A549 (cell line): ENCODE data around the gene SASH1. TPM values are rescaled to one million over a fixed set of nuclear protein-coding genes. Genes with fewer than 3 reads are reported as not detected.

Source experiments
- ATAC-seq, 2 experiments: fragments of 200-7000 bp in 1 of 2; fragments of >200 bp in 1 of 2; cut with Nextera tagmentation in 1 of 2; cut with Tn5 transposase in 1 of 2; 3 replicates each; pipeline versions ENCODE4 v1.8.0 to v1.9.1; 2018 to 2020; ENCODE audit warnings: mild to moderate bottlenecking in 1 of 2, moderate library complexity in 1 of 2
- CTCF ChIA-PET: fragments of 300-600 bp; sonication (Branson Sonifier 250); formaldehyde crosslinking; extraction: SDS; loops from one replicate; lab custom pipeline; 2021; ENCODE audit warnings: antibody characterized with exemption, inconsistent platforms; lab: Yijun Ruan, JAX
- POLR2A ChIA-PET: fragments of 350-600 bp; formaldehyde crosslinking; extraction: SDS; loops from one replicate; lab custom pipeline; 2021; ENCODE audit warnings: antibody characterized with exemption, inconsistent platforms; lab: Yijun Ruan, JAX
- DNase-seq, 2 experiments: peaks; one replicate each; pipeline versions ENCODE4 v3.0.0 to v3.0.0-alpha.2; 2011 to 2016; ENCODE audit warnings: low read depth in 1 of 2, low spot score in 1 of 2
- FAIRE-seq: peaks from 2 replicates; lab custom pipeline; 2011; peaks lifted over from hg19 to GRCh38; lab: Jason Lieb, UNC
- H3K27ac ChIP-seq, 2 experiments: fragments of >200 bp; sonication (Bioruptor Twin); formaldehyde crosslinking; 3 replicates each; pipeline ENCODE4 v1.5.1; 2016 to 2017
- H3K4me1 ChIP-seq: fragments of >200 bp; sonication (Bioruptor Twin); formaldehyde crosslinking; 3 replicates; pipeline ENCODE4 v1.6.1; 2016
- H3K4me2 ChIP-seq: fragments of >200 bp; sonication (Bioruptor Twin); formaldehyde crosslinking; 3 replicates; pipeline ENCODE4 v1.6.1; 2016
- H3K4me3 ChIP-seq: fragments of >200 bp; sonication (Bioruptor Twin); formaldehyde crosslinking; 3 replicates; pipeline ENCODE4 v1.5.1; 2016
- H3K9me3 ChIP-seq: fragments of >200 bp; sonication (Bioruptor Twin); formaldehyde crosslinking; 3 replicates; pipeline ENCODE4 v1.6.1; 2016
- BHLHE40 ChIP-seq: IDR thresholded peaks from 2 replicates; pipeline ENCODE4 v1.6.1; 2012; ENCODE audit warnings: low read depth, low read length, inconsistent platforms
- CHD2 ChIP-seq: fragments of 150-350 bp; IDR thresholded peaks from 2 replicates; pipeline ENCODE4 v1.6.1; 2014; ENCODE audit warnings: low read length; ENCODE audit not compliant: partially characterized antibody
- EHMT2 ChIP-seq: fragments of 200-600 bp; sonication (generic); IDR thresholded peaks from 2 replicates; pipeline ENCODE4 v1.6.1; 2016; ENCODE audit warnings: antibody characterized with exemption, low read depth, mild to moderate bottlenecking, moderate library complexity
- FOSL2 ChIP-seq, 2 experiments: fragments of 450-650 bp in 1 of 2; fragments of >200 bp in 1 of 2; sonication (Bioruptor Twin) in 1 of 2; formaldehyde crosslinking; IDR thresholded peaks; 2 replicates each; pipeline versions ENCODE4 v1.5.0 to v1.6.1; 2016 to 2020; ENCODE audit warnings: mild to moderate bottlenecking in 1 of 2, moderate library complexity in 1 of 2
- FOXS1 ChIP-seq: fragments of 250-450 bp; sonication (Bioruptor Pico); IDR thresholded peaks from 2 replicates; pipeline ENCODE4 v1.5.0; 2020; ENCODE audit warnings: mild to moderate bottlenecking, moderate library complexity
- GATA3 ChIP-seq: IDR thresholded peaks from 2 replicates; pipeline ENCODE4 v1.6.1; 2012; ENCODE audit warnings: borderline replicate concordance
- HDAC2 ChIP-seq: fragments of 200-600 bp; sonication (generic); IDR thresholded peaks from 2 replicates; pipeline ENCODE4 v1.6.1; 2016
- HEYL ChIP-seq: fragments of 250-450 bp; sonication (Bioruptor Pico); IDR thresholded peaks from 2 replicates; pipeline ENCODE4 v1.8.0; 2021; ENCODE audit warnings: mild to moderate bottlenecking, moderate library complexity
- JUN ChIP-seq, 2 experiments: fragments of >200 bp; sonication (Bioruptor Twin); formaldehyde crosslinking; IDR thresholded peaks; 2 replicates in 1 of 2; 3 replicates in 1 of 2; pipeline ENCODE4 v1.6.1; 2016 to 2017
- JUNB ChIP-seq: fragments of >200 bp; sonication (Bioruptor Twin); formaldehyde crosslinking; IDR thresholded peaks from 2 replicates; pipeline ENCODE4 v1.6.1; 2016
- MAFK ChIP-seq: fragments of 450-650 bp; IDR thresholded peaks from 2 replicates; pipeline ENCODE4 v1.6.1; 2014; ENCODE audit not compliant: partially characterized antibody
- NFE2L2 ChIP-seq: fragments of 150-350 bp; conservative IDR thresholded peaks from 2 replicates; pipeline ENCODE4 v1.6.1; 2014; ENCODE audit warnings: low read length
- POLR2A ChIP-seq: IDR thresholded peaks from 2 replicates; pipeline ENCODE4 v1.6.1; 2012; ENCODE audit warnings: mild to moderate bottlenecking, low read length
- RAD21 ChIP-seq, 2 experiments: fragments of >200 bp in 1 of 2; sonication (Bioruptor Twin) in 1 of 2; formaldehyde crosslinking in 1 of 2; IDR thresholded peaks in 1 of 2; conservative IDR thresholded peaks in 1 of 2; 2 replicates in 1 of 2; 3 replicates in 1 of 2; pipeline ENCODE4 v1.6.1; 2012 to 2018; ENCODE audit warnings: inconsistent platforms in 1 of 2
- RARB ChIP-seq: fragments of 250-450 bp; sonication (Bioruptor Pico); IDR thresholded peaks from 2 replicates; pipeline ENCODE4 v1.8.0; 2021; ENCODE audit warnings: mild to moderate bottlenecking, moderate library complexity
- RFX5 ChIP-seq: fragments of 450-650 bp; IDR thresholded peaks from 2 replicates; pipeline ENCODE4 v1.7.1; 2014; ENCODE audit warnings: antibody characterized with exemption, mild to moderate bottlenecking, moderate library complexity
- SMC3 ChIP-seq: fragments of >200 bp; sonication (Bioruptor Twin); formaldehyde crosslinking; IDR thresholded peaks from 3 replicates; pipeline ENCODE4 v1.6.1; 2018; ENCODE audit warnings: inconsistent platforms
- ZFP36 ChIP-seq: fragments of 450-650 bp; IDR thresholded peaks from 2 replicates; pipeline ENCODE4 v1.6.1; 2014; ENCODE audit warnings: borderline replicate concordance; ENCODE audit not compliant: partially characterized antibody
- ZNF302 ChIP-seq: fragments of 250-450 bp; sonication (Bioruptor Pico); IDR thresholded peaks from 2 replicates; pipeline ENCODE4 v1.9.0; 2021; ENCODE audit warnings: inconsistent platforms, mild to moderate bottlenecking, moderate library complexity
- WGBS: methylation state at CpG from one replicate; pipeline ENCODE4 v1.1.6; 2017; ENCODE audit errors: missing lambda C conversion rate; 5-methylcytosine and 5-hydroxymethylcytosine counted together
- polyA plus RNA-seq, 4 experiments: library from polyadenylated mRNA; depleted of rRNA in 3 of 4; stranded (reverse); fragments of >200 nt; fragmentation: RNase III in 1 of 4; extraction: RNeasy Plus Mini Kit Qiagen cat#74134 plus additional on column Dnase treatment in 1 of 4; gene quantifications; 2 replicates in 3 of 4; 3 replicates in 1 of 4; pipeline ENCODE4 v1.2.3, GENCODE V29; 2011 to 2017
- TF ChIP-seq, protein P1 (sequence below): fragments of 250-450 bp; sonication (Bioruptor Pico); IDR thresholded peaks from 2 replicates; pipeline ENCODE4 v1.5.0; 2021; ENCODE audit warnings: mild to moderate bottlenecking, moderate library complexity, borderline replicate concordance
- TF ChIP-seq, protein P2 (sequence below): fragments of 200-600 bp; sonication (generic); IDR thresholded peaks from 2 replicates; pipeline ENCODE4 v1.6.1; 2016; ENCODE audit warnings: antibody characterized with exemption, mild to moderate bottlenecking, moderate library complexity
- TF ChIP-seq, protein P3 (sequence below): fragments of >200 bp; sonication (Bioruptor Twin); formaldehyde crosslinking; IDR thresholded peaks from 3 replicates; pipeline ENCODE4 v1.6.1; 2016
- TF ChIP-seq, protein P4 (sequence below): IDR thresholded peaks from 2 replicates; pipeline ENCODE4 v1.6.1; 2012

The SASH1 gene
- polyA plus RNA-seq, 2 of the 4 experiments (the other 2 are of a cell fraction), result 2.5 to 3.0 TPM

DNA sequence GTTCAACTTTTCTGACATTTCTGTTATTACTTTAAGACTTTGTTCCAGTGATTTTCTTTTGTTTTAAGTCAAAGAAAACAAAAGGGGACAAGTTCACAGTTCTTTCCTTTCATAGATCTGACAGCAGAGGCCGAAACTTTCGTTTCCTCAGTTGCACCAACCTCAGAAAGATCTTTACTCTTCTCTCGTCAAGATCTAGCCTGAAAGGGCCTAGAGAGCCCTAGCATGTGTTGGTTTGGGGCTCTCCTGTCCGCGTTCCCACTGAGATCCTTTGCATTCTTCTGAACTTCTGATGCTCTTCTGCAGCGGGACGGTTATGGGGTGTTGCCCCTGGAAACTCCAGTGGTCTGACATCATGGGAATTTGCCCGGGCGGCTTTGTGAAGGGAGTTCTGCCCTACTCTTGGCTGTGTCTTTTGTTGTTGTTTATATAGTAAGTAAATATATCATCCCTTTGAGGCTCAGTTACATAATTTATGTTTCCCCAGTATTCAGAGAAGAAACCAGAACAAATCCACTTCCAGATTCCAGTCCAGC is 129.1 kb downstream of the SASH1 start:
- H3K4me1 ChIP-seq, result no peaks in the 10 kb centered on the region
- no peak overlapping the region for H3K4me2 ChIP-seq
- H3K27ac ChIP-seq, result no peak overlapping the region
- DNase-seq (no peak), ATAC-seq (no peak), FAIRE-seq (no peak)
- H3K4me3 ChIP-seq, result no peak overlapping the region
- H3K9me3 ChIP-seq, result no peaks in the 10 kb centered on the region
- ChIA-PET CTCF (no interaction called here), POLR2A (no interaction called here)
- no peak for TF ChIP-seq ZNF302 (CRISPR knock-in tag)
- TF ChIP-seq, protein P1, sequence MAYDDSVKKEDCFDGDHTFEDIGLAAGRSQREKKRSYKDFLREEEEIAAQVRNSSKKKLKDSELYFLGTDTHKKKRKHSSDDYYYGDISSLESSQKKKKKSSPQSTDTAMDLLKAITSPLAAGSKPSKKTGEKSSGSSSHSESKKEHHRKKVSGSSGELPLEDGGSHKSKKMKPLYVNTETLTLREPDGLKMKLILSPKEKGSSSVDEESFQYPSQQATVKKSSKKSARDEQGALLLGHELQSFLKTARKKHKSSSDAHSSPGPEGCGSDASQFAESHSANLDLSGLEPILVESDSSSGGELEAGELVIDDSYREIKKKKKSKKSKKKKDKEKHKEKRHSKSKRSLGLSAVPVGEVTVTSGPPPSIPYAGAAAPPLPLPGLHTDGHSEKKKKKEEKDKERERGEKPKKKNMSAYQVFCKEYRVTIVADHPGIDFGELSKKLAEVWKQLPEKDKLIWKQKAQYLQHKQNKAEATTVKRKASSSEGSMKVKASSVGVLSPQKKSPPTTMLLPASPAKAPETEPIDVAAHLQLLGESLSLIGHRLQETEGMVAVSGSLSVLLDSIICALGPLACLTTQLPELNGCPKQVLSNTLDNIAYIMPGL (CRISPR knock-in tag), result no peak
- TF ChIP-seq EHMT2, result no peak
- TF ChIP-seq, protein P2, sequence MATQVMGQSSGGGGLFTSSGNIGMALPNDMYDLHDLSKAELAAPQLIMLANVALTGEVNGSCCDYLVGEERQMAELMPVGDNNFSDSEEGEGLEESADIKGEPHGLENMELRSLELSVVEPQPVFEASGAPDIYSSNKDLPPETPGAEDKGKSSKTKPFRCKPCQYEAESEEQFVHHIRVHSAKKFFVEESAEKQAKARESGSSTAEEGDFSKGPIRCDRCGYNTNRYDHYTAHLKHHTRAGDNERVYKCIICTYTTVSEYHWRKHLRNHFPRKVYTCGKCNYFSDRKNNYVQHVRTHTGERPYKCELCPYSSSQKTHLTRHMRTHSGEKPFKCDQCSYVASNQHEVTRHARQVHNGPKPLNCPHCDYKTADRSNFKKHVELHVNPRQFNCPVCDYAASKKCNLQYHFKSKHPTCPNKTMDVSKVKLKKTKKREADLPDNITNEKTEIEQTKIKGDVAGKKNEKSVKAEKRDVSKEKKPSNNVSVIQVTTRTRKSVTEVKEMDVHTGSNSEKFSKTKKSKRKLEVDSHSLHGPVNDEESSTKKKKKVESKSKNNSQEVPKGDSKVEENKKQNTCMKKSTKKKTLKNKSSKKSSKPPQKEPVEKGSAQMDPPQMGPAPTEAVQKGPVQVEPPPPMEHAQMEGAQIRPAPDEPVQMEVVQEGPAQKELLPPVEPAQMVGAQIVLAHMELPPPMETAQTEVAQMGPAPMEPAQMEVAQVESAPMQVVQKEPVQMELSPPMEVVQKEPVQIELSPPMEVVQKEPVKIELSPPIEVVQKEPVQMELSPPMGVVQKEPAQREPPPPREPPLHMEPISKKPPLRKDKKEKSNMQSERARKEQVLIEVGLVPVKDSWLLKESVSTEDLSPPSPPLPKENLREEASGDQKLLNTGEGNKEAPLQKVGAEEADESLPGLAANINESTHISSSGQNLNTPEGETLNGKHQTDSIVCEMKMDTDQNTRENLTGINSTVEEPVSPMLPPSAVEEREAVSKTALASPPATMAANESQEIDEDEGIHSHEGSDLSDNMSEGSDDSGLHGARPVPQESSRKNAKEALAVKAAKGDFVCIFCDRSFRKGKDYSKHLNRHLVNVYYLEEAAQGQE, result no peak
- no peak for TF ChIP-seq JUN (IDR thresholded peaks at IDR 0.05)
- TF ChIP-seq GATA3, result no peak
- TF ChIP-seq, protein P3, sequence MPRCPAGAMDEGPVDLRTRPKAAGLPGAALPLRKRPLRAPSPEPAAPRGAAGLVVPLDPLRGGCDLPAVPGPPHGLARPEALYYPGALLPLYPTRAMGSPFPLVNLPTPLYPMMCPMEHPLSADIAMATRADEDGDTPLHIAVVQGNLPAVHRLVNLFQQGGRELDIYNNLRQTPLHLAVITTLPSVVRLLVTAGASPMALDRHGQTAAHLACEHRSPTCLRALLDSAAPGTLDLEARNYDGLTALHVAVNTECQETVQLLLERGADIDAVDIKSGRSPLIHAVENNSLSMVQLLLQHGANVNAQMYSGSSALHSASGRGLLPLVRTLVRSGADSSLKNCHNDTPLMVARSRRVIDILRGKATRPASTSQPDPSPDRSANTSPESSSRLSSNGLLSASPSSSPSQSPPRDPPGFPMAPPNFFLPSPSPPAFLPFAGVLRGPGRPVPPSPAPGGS, result no peak
- no peak for TF ChIP-seq RARB
- no peak for TF ChIP-seq CHD2
- no peak for TF ChIP-seq ZFP36
- no peak for TF ChIP-seq BHLHE40
- no peak for TF ChIP-seq POLR2A
- TF ChIP-seq JUNB, result no peak
- TF ChIP-seq SMC3, result no peak
- TF ChIP-seq RFX5, result no peak
- no peak for TF ChIP-seq FOXS1 (CRISPR knock-in tag)
- TF ChIP-seq RAD21 (conservative IDR thresholded peaks at IDR 0.05 in 1 of 2, IDR thresholded peaks at IDR 0.05 in 1 of 2), result no peak
- WGBS, result 93% methylated on average over 9 of the region's 9 CpGs

DNA sequence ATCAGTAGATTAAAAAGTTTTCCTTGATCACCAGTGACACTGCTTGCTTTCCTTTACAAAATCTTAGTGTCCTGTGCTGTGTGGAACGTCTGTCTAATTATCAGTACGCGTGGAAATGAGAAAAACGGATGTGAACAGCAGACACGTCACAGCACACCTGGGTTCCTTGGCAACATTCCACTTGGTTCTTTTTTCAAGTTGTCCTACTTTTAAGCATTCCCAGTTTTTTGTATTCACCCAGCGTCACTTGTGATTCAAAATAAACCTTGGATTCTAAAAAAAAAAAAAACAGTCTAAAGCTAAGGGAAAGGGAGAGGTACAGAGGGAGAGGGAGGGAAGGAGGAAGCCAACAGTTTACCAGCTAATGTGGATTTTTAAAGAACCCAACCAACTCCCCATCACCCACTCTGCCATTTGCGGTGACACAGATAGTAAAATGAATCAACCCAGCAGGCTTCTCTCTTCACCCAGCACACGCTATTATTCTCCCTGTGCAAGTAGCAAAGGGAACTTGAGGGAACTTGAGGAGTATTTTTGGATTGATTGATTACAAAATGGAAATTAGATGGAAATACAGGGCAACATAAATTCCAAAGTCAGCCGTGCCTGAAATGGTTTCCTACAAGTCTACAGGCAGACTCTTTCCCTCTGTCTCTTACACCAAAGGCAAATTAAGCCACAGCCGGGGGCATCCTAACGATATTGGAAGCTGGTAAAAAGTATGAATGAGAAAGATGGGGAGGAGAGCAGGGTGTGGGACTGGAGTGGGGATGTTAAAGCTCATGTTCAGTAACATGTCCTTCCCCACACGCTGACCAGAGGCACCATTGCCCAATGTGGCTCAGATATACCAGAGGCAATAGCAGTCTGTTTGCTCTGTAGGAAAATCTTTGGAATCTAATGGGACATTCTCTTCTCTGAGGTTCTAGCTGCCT is 129.8 kb downstream of the SASH1 start:
- ChIA-PET POLR2A (no interaction called here), CTCF (interaction anchor here (1.1 kb wide), 1 partner anchor 8 kb away, joined by 4 read pairs; no protein-coding TSS in a partner anchor)
- Histone ChIP-seq H3K4me1 (no peaks in the 10 kb centered on the region), H3K27ac (no peak overlapping the region), H3K9me3 (no peaks in the 10 kb centered on the region), H3K4me3 (no peak overlapping the region), H3K4me2 (no peak overlapping the region)
- DNase-seq, result no peak
- 91% methylated on average over 12 of the region's 12 CpGs for WGBS
- no peak for ATAC-seq
- FAIRE-seq, result no peak
- TF ChIP-seq NFE2L2 (no peak), HEYL (CRISPR knock-in tag) (no peak), FOSL2 (IDR thresholded peaks at IDR 0.05) (no peak), FOSL2 (CRISPR knock-in tag; IDR thresholded peaks at IDR 0.05) (no peak), FOXS1 (CRISPR knock-in tag) (no peak), MAFK (no peak), SMC3 (no peak), ZFP36 (no peak), HDAC2 (no peak), RARB (no peak)
- TF ChIP-seq, protein P3, result no peak
- TF ChIP-seq, protein P4, sequence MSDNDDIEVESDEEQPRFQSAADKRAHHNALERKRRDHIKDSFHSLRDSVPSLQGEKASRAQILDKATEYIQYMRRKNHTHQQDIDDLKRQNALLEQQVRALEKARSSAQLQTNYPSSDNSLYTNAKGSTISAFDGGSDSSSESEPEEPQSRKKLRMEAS, result no peak
